ENCODE results near the gene ACD. TPM values are rescaled to one million over a fixed set of nuclear protein-coding genes. Genes with fewer than 3 reads are reported as not detected.

Gene ACD
- total RNA-seq, 4 donors from 2014 or later, result 18.7 to 31.1 (median 23.4) TPM

- WGBS, 2 donors, result 58 to 59% methylated on average over 7 of the region's 7 CpGs
- no peak for DNase-seq (ENCODE audit: low spot score in 2 of 2)
- H3K4me3 ChIP-seq (ENCODE audit: low read depth, poor library complexity, severe bottlenecking), result no peak overlapping the region
- intact Hi-C loops (cut with DNase I; ENCODE audit: low total_unique reads), result no loop called here
- TF ChIP-seq POLR2A (IDR thresholded peaks at IDR 0.05), result no peak
- TF ChIP-seq CTCF (IDR thresholded peaks at IDR 0.05), result no peak
Measured at GRCh38 chr16:67632415-67633172, 27.5 kb downstream of the ACD start.

- 95 to 97% methylated on average over 14 of the region's 14 CpGs for WGBS, 2 donors
- intact Hi-C loops (cut with DNase I; ENCODE audit: low total_unique reads), result no loop called here
- H3K4me3 ChIP-seq (ENCODE audit: low read depth, poor library complexity, severe bottlenecking), result no peak overlapping the region
- no peak for DNase-seq (ENCODE audit: low spot score in 2 of 2)
- TF ChIP-seq POLR2A (IDR thresholded peaks at IDR 0.05) (no peak), CTCF (IDR thresholded peaks at IDR 0.05) (no peak)
Measured at GRCh38 chr16:67628216-67628615, 31.8 kb downstream of the ACD start.

- intact Hi-C loops (cut with DNase I; ENCODE audit: low total_unique reads), result no loop called here
- TF ChIP-seq POLR2A (IDR thresholded peaks at IDR 0.05) (no peak), CTCF (IDR thresholded peaks at IDR 0.05) (no peak)
- 91 to 93% methylated on average over 10 of the region's 10 CpGs for WGBS, 2 donors
- no peak for DNase-seq (ENCODE audit: low spot score in 2 of 2)
- H3K4me3 ChIP-seq (ENCODE audit: low read depth, poor library complexity, severe bottlenecking), result no peak overlapping the region
Measured at GRCh38 chr16:67613808-67614207, 46.3 kb downstream of the ACD start.

- H3K4me3 ChIP-seq (ENCODE audit: low read depth, poor library complexity, severe bottlenecking), result no peak overlapping the region
- DNase-seq (ENCODE audit: low spot score in 2 of 2), result no peak
Measured at GRCh38 chr16:67608364-67608763, 51.7 kb downstream of the ACD start.

More at GRCh38 chr16:67608364-67608763, 51.7 kb downstream of the ACD start:
- intact Hi-C loops (cut with DNase I; ENCODE audit: low total_unique reads), result no loop called here
- WGBS, 2 donors, result 89 to 91% methylated on average over 3 of the region's 3 CpGs
- TF ChIP-seq CTCF (IDR thresholded peaks at IDR 0.05) (no peak), POLR2A (IDR thresholded peaks at IDR 0.05) (no peak)

Other genes with a start within 250 kb of the ACD start
- gene ZDHHC1, start 243.8 kb downstream of the ACD start, total RNA-seq, result 10 to 100 TPM; 15.1 to 24.7 (median 21.4) TPM
- gene HSD11B2, start 229.1 kb downstream of the ACD start, total RNA-seq, result 100 to 1,000 TPM in 1 of 4 donors, 10 to 100 TPM in 3; 63.2 to 121 (median 80.8) TPM
- gene ATP6V0D1, start 179.1 kb downstream of the ACD start, total RNA-seq, result 100 to 1,000 TPM; 114 to 141 (median 131) TPM
- gene AGRP, start 176.7 kb downstream of the ACD start, total RNA-seq, result not detected
- gene RIPOR1, start 131.4 kb downstream of the ACD start, total RNA-seq, result 10 to 100 TPM; 19.3 to 28.6 (median 23.6) TPM
- gene CTCF, start 97.7 kb downstream of the ACD start, total RNA-seq, result 10 to 100 TPM; 41.0 to 49.9 (median 44.2) TPM
- 1 to 10 TPM in 2 of 4 donors, under 1 TPM in 2; 0.91 to 4.7 (median 1.9) TPM for gene CARMIL2, start 15.1 kb downstream of the ACD start, total RNA-seq
- 1 to 10 TPM; 2.1 to 3.5 (median 2.4) TPM for gene PARD6A, start 700 bp upstream of the ACD start, total RNA-seq
- gene ENKD1, start 6.5 kb upstream of the ACD start, total RNA-seq, result 10 to 100 TPM; 14.5 to 21.2 (median 17.5) TPM
- 10 to 100 TPM in 1 of 4 donors, 1 to 10 TPM in 3; 2.2 to 10.4 (median 7.2) TPM for gene C16orf86, start 6.6 kb upstream of the ACD start, total RNA-seq
- 10 to 100 TPM; 31.7 to 41.4 (median 33.5) TPM for gene GFOD2, start 59.1 kb upstream of the ACD start, total RNA-seq
- gene RANBP10, start 146.3 kb upstream of the ACD start, total RNA-seq, result 10 to 100 TPM; 15.0 to 24.6 (median 17.9) TPM
- under 1 TPM in 3 of 4 donors, not detected in 1; 0.15 to 0.75 (median 0.15) TPM for gene TSNAXIP1, start 146.6 kb upstream of the ACD start, total RNA-seq
- 100 to 1,000 TPM in 1 of 4 donors, 10 to 100 TPM in 3; 61.3 to 102 (median 75.9) TPM for gene THAP11, start 182.1 kb upstream of the ACD start, total RNA-seq
- 100 to 1,000 TPM in 3 of 4 donors, 10 to 100 TPM in 1; 88.5 to 136 (median 109) TPM for gene NUTF2, start 186.7 kb upstream of the ACD start, total RNA-seq
- 100 to 1,000 TPM in 3 of 4 donors, 10 to 100 TPM in 1; 77.6 to 205 (median 106) TPM for gene CENPT, start 187.4 kb upstream of the ACD start, total RNA-seq
- 10 to 100 TPM; 38.6 to 86.5 (median 56.7) TPM for gene EDC4, start 212.8 kb upstream of the ACD start, total RNA-seq
- 1 to 10 TPM in 1 of 4 donors, under 1 TPM in 2, not detected in 1; 0.65 to 3.7 (median 0.80) TPM for gene NRN1L, start 224.6 kb upstream of the ACD start, total RNA-seq
- 10 to 100 TPM; 11.1 to 17.9 (median 14.4) TPM for gene PSKH1, start 233.0 kb upstream of the ACD start, total RNA-seq

Data from lower leg skin (tissue), 4 donors.